Activated gamma-delta T cell treated with Interleukin-2 at 50 U/mL for 16 hours (primary cell): ENCODE measurements around the gene SPPL2A.

Experiments used
- DNase-seq: peaks from one replicate; pipeline ENCODE4 v3.0.0-alpha.2; 2020

The SPPL2A gene

DNA sequence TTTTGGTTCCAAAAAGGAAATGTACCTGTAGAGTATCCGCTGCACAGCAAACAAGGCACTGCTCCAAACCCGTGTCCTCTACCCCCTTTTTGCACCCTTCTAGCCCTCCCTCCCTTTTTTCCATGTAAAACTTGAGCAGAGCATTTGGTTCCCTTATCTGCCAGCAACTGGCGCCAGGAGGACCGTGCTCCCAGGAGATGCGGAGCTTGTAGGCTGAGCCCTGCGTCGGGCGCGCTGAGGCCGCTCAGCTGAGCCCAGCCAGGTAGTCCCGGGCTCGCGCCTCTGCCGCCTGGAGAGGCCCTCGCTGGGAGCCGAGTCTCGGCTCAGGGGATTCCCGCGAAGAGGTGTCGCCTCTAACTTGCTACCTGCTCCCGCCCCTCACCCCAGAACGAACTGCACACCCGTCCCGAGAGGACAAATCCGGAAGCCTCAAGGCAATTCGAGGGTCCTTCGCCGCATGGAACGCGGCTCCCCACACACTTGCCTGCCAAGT is 79.5 kb downstream of the SPPL2A start:
- peak; percentile 48 for DNase-seq

DNA sequence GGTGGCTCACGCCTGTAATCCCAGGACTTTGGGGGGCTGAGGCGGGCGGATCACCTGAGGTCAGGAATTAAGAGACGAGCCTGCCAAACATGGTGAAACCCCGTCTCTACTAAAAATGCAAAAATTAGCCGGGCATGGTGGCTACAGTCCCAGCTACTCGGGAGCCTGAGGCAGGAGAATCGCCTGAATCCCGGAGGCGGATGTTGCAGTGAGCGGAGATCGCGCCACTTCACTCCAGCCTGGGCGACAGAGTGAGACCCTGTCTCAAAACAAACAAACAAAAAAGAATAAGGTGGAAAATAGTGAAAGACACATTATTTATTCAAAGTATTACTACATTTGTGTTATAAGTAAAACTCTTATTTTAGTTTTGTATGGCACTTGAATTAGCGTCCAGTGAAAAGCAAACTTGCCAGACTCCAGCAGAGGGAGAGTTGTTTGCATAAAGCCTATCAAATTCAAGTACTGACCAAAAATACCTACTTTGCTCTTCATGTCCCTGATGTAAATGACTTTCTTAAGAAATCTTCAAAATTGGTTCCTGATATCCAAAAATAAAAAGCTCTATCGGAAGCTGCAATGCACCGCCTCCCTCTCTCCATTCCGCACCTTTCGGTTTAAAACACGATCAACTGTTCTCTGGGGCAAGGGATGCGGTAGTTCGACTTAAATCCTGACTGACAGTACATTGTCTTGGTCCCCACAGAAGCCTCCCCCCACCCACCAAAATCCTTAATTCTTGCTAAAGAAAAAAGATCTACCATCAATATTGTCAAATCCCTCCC is 80.1 kb downstream of the SPPL2A start:
- no peak for DNase-seq

- DNase-seq = no peak
These were observed 84.0 kb downstream of the SPPL2A start for GRCh38 chr15:50681467-50681866.

DNA sequence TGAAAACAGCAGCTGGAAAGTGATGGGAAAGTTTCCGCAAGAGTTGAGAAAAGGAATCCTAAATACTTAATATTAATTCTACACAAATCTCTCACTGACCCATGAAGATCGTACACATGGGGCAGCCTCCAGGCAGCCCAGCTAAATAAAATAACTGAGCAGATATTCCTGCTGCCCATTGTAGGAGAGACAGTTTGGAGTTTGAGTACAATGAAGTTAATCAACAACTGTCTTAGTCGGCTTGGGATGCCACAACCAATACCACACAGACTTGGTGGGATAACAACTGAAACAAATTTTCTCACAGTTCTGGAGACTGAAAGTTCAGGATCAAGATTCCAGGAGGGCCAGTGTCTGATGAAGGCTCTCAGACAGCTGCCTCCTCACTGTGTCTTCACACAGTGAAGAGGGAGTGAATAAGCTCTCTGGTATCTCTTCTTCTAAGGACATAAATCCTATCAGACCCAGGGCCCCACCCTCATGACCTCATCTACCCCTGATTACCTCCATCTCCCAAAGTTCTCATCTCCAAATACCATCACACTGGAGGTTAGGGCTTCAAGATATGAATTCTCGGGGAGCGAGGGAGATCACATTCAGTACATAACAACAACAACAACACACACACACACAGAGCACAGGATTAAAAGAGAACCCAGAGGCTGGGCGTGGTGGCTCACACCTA is 88.6 kb downstream of the SPPL2A start:
- DNase-seq = no peak

GRCh38 chr15:50675535-50676144 is 89.9 kb downstream of the SPPL2A start:
- no peak for DNase-seq

DNA sequence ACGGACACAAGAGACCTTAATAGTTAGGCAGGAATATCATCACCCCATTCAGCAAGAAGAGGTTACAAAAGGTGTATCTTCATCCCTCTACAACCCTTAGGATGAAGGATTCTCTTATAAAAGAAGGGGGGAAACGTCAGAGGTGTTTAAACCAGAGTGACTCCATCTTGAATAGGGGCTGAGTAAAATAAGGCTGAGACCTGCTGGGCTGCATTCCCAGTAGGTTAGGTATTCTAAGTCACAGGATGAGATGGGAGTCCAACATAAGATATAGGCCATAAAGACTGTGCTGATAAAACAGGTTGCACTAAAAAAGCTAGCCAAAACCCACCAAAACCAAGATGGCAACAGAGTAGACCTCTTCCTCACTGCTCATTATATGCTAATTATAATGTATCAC is 95.4 kb downstream of the SPPL2A start:
- DNase-seq = no peak

- no peak for DNase-seq
These were observed 95.9 kb downstream of the SPPL2A start for GRCh38 chr15:50669611-50670010.

DNA sequence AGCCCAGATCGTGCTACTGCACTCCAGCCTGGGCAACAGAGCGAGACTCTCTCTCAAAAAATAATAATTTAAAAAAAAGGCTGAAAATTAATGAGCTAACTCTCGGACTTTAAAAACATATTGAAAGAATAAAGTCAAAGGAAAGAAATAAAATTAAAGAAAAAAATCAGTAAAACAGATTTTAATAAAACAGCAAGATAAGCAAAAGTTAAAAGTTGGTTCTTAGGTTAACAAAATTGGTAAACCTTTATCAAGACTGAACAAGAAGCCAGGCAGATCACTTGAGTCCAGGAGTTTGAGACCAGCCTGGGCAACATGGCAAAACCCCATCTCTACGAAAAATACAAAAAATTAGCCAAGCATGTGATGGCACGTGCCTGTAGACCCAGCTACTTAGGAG is 99.6 kb downstream of the SPPL2A start:
- DNase-seq = no peak

DNA sequence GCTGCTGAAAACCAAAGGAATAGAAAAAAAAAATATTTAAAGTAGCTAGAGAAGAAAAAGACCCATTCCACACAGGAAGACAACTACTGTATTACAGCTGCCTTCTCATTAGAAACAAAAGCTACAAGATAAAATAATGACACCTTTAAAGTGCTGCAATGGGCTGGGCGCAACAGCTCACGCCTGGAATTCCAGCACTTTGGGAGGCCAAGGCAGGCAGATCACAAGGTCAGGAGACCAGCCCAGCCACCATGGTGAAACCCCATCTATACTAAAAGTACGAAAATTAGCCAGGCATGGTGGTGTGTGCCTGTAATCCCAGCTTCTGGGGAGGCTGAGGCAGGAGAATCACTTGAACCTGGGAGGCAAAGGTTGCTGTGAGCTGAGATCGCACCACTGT is 110.0 kb downstream of the SPPL2A start:
- DNase-seq = no peak

GRCh38 chr15:50653156-50653743 is 112.3 kb downstream of the SPPL2A start:
- no peak for DNase-seq

GRCh38 chr15:50652671-50653070 is 112.8 kb downstream of the SPPL2A start:
- no peak for DNase-seq
